GM08714 (cell line): Measurements from ENCODE around the gene GUCD1.
"Not testable (repeated sequence)": the region's sequence is repeated elsewhere in the genome, so short reads cannot be mapped to it uniquely, and the experiment has no call there.

Experiments used
- H3K4me3 ChIP-seq: fragments of 200-500 bp; sonication (Bioruptor generic); 2 replicates; pipeline ENCODE4 v1.5.1; 2014; ENCODE audit warnings: mild to moderate bottlenecking, low read length, inconsistent platforms
- ZNF274 ChIP-seq: IDR thresholded peaks from 2 replicates; pipeline ENCODE4 v1.6.1; 2012; ENCODE audit warnings: mild to moderate bottlenecking, low read depth, low read length

The GUCD1 gene

DNA sequence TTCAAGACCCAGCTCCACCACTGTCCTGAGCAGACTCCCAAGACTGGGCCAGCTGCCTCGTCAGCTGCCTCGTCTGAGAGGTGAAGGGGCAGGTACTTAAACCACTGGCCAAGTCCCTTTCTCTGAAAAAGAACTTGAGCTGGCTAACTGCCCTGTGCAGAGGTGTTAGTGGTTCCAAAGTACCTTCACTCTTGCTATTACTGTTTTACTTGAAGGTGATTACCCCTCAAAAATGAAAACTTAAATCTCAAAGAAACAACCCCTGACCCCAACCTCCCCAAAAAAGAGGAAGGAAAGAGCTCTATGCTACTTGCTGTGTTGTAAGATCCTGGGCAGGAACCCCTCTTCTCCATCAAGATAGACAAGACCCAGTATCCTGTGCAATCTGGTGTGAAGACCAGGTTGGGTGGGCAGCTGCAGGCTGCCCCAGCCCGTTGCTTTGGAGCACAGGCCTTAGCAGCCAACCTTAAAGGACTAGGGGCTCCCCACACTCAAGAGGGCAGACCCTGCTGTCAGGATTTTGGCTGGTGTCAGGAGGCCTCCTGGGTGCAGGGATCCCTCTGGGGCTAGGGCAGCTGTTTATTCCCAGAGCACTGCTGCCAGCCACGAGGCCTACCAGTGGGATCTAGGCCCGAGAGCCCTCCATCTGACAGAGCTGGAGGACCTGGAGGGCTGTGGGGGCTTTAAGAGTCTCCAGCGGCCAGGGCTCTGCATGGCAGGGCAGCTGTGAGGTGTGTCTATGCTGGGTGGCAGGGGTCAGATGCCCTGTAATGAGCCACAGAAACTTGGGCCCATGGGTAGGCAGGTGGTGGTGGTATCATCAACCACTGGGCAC lies 13.0 kb downstream of the GUCD1 start:
- no peak overlapping the region for H3K4me3 ChIP-seq
- TF ChIP-seq ZNF274, result no peak

DNA sequence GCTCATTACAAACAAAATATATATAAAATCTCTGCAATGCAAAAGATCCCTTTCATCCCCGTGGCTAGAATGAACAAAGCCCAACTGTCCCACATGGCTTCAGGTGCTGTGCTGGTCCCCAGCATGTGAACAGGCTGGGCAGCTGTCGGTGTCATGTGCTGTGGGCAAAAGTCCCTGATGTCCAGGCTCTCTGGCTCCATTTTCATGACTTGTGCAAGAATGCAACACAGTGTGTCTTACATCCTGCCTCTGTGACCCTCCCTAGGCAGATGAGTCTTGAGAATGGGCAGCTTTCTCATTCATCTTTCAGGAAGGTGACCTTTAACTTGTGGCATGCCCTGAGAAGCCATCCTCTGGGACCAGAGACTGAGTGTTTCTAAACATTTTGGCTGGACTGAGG lies 14.5 kb downstream of the GUCD1 start:
- H3K4me3 ChIP-seq, result no peak overlapping the region
- TF ChIP-seq ZNF274, result no peak

DNA sequence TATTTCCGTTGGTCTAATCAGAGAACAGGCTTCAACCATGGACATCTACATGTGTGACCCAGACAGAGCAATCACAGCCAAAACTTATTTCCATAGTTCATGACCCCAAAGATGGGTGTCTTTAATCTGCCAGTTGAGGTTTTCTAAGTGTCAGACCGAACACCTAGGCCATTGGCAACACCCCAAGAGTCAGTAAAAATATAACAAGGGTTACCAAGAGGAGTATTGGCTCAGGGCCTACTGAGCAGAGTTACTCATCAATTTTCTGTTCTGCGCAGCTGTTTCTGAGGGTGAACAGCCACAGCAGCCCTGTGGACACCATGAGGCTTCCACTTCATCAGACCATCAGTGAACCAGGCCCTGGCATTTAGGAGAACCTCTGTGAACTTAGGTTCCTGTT lies 18.8 kb downstream of the GUCD1 start:
- TF ChIP-seq ZNF274, result no peak
- no peak overlapping the region for H3K4me3 ChIP-seq

DNA sequence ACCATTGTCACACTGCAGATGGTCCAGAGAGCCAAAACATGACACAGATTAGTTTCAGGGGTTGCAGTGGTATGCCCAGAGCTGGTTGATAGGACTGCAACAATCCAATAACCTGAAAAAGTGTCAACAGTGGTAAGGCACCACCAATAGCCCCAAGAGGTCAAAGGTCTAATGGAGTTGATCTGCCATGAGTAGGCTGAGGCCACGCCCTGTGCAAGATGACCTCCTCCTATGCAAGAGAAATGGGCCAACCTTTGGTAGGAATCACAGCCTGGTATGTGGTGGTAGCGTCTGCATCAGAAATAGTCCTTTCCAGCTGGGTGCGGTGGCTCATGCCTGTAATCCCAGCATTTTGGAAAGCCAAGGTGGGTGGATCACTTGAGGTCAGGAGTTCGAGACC lies 19.6 kb downstream of the GUCD1 start:
- no peak overlapping the region for H3K4me3 ChIP-seq
- no peak for TF ChIP-seq ZNF274

DNA sequence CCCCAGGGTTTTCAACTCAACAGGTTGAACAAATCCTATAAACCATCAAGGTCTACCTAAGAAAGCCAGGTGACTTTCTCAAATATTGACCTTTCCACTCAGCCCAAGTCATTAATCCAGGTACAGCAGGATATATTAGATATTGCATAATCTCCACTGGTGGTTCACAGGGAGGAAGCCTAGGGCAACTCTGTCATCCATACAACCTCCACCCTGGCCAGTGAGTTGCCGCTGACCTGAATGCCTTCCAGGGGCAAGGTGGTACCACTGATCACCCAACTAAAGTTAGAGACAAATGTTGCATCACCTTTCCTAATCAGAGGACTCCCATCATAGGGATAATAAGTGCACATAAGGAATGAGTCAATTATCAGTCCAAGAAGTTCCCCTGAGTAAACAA lies 22.9 kb downstream of the GUCD1 start:
- no peak overlapping the region for H3K4me3 ChIP-seq
- TF ChIP-seq ZNF274, result no peak

DNA sequence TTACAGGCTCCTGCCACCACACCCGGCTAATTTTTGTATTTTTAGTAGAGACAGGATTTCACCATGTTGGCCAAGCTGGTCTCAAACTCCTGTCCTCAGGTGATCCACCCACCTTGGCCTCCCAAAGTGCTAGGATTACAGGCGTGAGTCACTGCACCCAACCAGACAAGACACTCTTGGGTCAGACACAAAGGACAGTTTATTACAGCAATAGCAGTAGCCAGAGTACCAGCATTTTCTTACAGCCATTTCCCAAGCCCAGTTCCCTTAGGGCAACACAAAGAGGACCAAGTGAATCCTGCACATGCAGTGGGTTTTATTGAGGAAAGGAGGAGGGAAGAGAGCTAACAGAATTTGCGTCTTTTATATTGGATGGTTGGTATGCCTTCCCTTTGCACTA lies 24.0 kb downstream of the GUCD1 start:
- not testable (repeated sequence) for H3K4me3 ChIP-seq

DNA sequence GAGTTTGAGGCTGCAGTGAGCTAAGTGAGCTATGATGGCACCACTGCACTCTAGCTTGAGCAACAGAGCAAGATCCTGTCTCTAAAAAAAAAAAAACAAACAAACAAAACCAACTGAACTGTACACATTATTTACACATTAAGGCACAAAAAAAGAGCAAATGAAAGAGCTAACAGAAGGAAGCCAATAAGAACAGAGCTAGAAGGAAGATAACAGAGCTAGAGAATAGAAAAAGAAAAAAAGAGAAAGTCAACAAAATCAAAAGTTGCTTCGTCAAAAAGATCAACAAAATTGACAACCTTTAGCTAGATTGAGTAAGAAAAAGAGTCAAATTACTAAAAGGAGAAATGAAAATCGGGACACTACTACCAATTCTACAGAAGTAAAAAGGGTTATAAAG lies 25.0 kb downstream of the GUCD1 start:
- no peak overlapping the region for H3K4me3 ChIP-seq
- no peak for TF ChIP-seq ZNF274

DNA sequence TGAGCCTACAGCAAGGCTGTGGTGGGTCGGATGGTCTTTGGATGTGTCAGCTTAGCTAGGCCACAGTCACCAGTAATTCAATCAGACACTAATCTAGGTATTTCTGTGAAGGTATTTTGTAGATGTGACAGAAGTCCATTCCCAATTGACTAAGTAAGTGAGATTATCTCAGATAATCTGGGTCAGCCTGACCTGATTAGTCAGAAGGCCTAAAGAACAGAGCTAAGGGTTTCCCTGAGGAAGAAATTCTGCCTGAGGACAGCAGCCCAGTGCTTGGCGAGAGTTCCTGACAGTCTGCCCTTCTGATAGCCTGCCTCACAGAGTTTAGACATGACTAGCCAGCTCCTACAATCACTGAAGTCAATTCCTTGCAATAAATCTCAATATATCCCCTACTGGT lies 28.7 kb downstream of the GUCD1 start:
- H3K4me3 ChIP-seq, result no peak overlapping the region
- no peak for TF ChIP-seq ZNF274

DNA sequence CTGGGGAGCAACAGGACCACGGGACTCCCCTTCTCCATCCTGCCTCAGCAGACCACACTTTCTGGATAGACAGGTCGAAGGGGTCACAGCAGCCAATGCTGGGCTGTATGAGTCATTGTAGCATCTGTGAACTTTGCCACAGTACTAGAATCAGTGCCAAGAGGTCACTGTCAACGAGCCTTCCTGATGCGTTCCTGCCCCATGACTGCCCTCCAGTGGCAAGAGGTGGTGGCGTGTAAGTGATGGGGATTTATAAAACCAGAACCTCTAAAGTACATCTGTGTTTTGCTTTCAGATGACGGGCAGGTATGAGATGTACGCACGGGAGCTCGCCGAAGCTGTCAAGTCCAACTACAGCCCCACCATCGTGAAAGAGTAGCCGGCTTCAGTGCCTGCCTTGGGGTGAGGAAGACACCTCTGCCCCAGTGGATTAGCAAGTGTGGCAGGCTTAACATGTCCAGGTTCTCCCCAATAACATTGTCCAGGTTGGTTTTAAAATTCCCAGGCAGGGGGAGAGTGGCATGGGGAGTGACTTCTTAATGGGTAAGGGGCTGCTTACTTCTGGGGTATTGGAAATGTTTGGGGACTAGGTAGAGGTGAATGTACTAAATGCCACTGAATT lies 29.4 kb downstream of the GUCD1 start:
- TF ChIP-seq ZNF274, result no peak
- H3K4me3 ChIP-seq, result no peak overlapping the region

DNA sequence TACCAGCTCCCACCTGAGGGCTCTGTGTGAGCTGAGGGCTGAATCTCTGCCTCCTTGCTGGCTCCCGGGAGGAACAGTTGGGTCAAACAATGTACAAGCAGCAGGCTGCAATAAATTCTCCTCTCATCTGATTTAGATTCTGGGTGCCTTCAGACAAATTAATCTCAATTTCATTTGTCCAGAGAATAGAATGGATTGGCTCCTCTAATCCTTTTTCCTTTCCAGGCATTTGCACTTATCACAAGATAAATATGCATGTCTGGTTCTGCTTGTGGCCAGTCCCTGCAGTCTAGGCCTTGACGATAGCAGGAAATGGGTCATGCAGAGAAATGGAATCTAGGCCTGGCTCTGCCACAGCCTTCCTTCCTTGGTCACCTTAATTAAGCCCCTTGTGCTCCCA lies 31.1 kb downstream of the GUCD1 start:
- no peak overlapping the region for H3K4me3 ChIP-seq
- TF ChIP-seq ZNF274, result no peak

DNA sequence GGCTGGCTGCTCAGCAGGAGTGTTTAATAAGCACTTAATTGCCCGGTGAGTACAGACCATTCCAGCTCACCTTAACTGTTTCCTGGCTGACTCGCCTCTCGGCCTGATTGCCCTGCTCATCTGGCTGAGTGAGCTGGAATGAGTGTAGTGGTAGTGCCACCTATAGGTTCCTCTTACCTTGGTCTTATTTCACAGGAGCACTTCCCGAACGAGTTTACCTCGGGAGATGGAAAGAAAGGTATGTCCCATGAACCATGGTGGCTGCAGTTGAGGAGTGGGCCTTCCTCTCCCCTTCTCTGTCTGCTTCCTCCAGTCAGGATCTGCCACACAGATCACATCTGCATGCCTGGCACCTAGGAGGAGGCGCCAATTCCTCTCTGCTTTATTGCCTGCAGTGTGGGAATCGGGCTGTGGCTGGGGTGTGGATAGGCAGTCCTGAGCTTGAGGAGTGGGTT lies 33.1 kb downstream of the GUCD1 start:
- H3K4me3 ChIP-seq, result no peak overlapping the region
- no peak for TF ChIP-seq ZNF274

DNA sequence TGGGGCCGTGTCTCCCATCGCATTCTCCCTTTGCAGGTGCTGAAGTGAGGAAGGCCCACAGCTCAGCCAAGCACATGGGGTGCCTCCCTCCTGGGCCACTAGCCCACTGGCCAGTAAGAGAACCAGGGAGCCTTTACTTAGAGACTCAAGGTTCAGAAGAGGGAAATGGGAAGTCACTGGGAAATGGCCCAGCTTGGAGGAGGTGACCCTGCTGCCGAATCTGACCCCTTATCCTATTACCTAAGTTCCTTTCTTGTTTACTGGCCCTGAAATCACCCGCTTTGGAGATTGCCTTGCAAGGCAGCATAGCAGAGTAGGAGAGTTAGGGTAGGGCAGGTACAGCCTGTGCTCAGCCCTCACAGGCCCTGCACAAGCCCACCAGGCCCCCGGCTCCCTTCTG lies 35.4 kb downstream of the GUCD1 start:
- TF ChIP-seq ZNF274, result no peak

DNA sequence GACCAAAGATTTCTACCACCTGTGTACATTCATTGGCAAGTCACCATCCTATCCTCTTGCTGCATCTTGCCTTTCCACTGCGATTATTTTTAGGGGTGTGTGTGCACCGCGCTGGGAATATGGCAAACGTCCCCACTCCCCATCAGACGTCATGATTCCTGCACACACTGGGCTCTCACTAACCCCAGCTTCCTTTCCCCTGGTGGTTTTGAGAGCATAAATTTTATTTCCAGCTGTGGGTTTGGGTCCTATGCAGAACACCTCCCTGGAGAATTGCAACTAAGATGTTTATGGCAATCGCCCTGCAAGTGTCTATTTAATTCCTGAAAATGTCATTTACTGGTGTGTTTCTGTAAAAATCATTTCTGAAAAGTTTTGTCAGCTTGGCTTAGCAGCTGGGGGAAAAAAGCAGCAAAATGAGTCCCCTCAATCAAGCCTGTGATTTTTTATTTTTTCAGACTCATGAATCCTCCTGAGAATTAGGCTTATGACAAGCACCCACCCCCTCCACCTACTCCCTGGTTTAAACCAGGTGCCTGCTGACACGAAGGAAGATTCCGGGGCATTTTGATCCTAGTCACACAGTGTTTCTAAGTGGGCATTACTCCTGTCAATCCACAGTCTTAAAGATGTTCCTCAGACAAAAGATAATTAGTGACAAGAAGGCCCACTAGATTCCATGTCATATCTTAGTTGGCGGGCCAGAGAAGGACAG lies 36.0 kb downstream of the GUCD1 start:
- TF ChIP-seq ZNF274, result no peak
- H3K4me3 ChIP-seq, result no peak overlapping the region

More for the DNA sequence above, 35.4 kb downstream of the GUCD1 start:
- no peak overlapping the region for H3K4me3 ChIP-seq

DNA sequence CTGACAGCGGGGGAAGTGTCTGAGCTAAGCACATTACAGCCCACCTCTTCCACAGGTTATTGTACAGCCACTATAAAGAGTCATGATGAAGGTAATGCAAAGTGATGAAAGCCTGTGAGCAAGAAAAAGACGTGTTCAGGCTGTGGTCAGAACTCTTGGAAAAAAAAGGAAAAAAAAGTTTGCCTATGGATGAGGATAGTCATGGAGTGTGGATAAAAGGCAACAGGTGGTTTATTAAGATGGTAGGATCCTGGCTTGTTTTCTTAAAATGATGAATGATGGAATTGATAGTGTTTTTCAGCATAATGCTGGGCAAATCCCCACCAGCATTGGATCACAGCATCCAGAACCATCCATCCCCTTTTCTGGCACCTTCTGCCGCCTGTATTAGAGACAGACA lies 36.7 kb downstream of the GUCD1 start:
- H3K4me3 ChIP-seq, result no peak overlapping the region
- TF ChIP-seq ZNF274, result no peak

DNA sequence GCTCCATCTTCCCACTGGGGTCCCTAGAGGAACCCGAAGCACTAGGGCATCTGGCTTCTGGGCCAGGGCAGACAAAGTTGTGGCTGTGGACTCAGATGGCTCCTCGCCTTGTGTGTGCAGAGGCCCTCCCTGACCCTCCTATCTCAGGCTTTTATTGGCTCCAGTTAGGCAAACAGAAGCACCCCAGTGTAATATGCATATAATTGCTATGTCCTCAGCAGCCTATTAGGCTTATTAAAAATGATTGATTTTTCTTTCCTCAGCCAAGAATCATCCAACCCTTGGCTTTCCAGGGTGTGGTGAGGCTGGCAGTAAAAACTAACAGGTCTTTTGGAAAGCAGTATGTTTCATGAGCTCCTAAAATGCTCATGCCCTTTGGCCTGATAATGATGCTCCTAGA lies 37.5 kb downstream of the GUCD1 start:
- no peak overlapping the region for H3K4me3 ChIP-seq
- TF ChIP-seq ZNF274, result no peak

DNA sequence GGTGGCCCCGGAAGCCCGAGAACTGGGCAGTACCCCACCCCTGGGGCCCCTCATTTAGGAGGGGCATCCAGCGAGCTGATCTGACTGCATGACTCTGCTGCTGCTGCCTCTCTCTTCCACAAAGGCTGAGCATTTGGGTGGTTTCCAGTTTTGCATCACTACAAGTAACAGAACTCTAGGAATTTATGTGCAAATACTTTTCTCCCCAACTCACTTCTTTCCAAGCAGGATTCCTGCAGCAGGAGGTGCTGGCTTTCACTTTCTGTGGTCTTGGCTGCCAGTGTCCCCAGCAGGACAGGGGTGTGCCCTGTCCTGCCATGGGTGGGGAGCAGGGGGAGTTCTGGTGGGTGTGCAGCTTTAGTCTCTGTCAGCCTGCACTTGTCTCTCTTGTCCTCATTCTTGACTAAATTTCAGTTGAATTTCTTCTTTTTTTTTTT lies 38.6 kb downstream of the GUCD1 start:
- no peak overlapping the region for H3K4me3 ChIP-seq

More for the DNA sequence above, 38.6 kb downstream of the GUCD1 start:
- no peak for TF ChIP-seq ZNF274
